GM21576 (cell line): ENCODE measurements around the gene GAGE12E.
"Not testable (repeated sequence)": the region's sequence is repeated elsewhere in the genome, so short reads cannot be mapped to it uniquely, and the experiment has no call there.

Experiments used
- ATAC-seq: cut with Tn5 transposase; IDR thresholded peaks from one replicate; pipeline ENCODE4 v1.9.1; 2021; ENCODE audit warnings: mild to moderate bottlenecking, moderate library complexity; ENCODE audit not compliant: unreplicated experiment

GAGE12E gene

GRCh38 chrX:49550989-49551388, at the start of gene GAGE12E:
Gene GAGE12E, plus strand, starts transcription at chrX:49551289. Its CDS starts 1,155 bp downstream, at chrX:49552444.
- not testable (repeated sequence) for ATAC-seq

GRCh38 chrX:49531877-49532276, 19.2 kb upstream of the GAGE12E start, which contains the start of gene GAGE12C:
Gene GAGE12C, plus strand, starts transcription at chrX:49532177. Its CDS starts 1,155 bp downstream, at chrX:49533332.
- ATAC-seq, result not testable (repeated sequence)

GRCh38 chrX:49541433-49541832, 9.7 kb upstream of the GAGE12E start, which contains the start of gene GAGE12D:
Gene GAGE12D, plus strand, starts transcription at chrX:49541733. Its CDS starts 1,155 bp downstream, at chrX:49542888.
- ATAC-seq, result not testable (repeated sequence)

- not testable (repeated sequence) for ATAC-seq
Observed at GRCh38 chrX:49560542-49560941, 9.5 kb downstream of the GAGE12E start, which contains the start of gene GAGE12F. Gene GAGE12F, plus strand, starts transcription at chrX:49560842. Its CDS starts 1,155 bp downstream, at chrX:49561997.

- not testable (repeated sequence) for ATAC-seq
Observed at GRCh38 chrX:49568728-49569127, 17.6 kb downstream of the GAGE12E start.

- ATAC-seq, result not testable (repeated sequence)
Observed at GRCh38 chrX:49569152-49569551, 18.1 kb downstream of the GAGE12E start.

- ATAC-seq, result not testable (repeated sequence)
Observed at GRCh38 chrX:49570100-49570499, 19.0 kb downstream of the GAGE12E start, which contains the start of gene GAGE12G. Gene GAGE12G, plus strand, starts transcription at chrX:49570400. Its CDS starts 1,155 bp downstream, at chrX:49571555.

- ATAC-seq, result not testable (repeated sequence)
Observed at GRCh38 chrX:49579649-49580048, 28.6 kb downstream of the GAGE12E start, which contains the start of gene GAGE12H. Gene GAGE12H, plus strand, starts transcription at chrX:49579949. Its CDS starts 1,155 bp downstream, at chrX:49581104.

GRCh38 chrX:49589196-49589595, 38.1 kb downstream of the GAGE12E start, which contains the start of gene GAGE2A:
Gene GAGE2A, plus strand, starts transcription at chrX:49589496. Its CDS starts 1,155 bp downstream, at chrX:49590651.
- ATAC-seq, result not testable (repeated sequence)

- not testable (repeated sequence) for ATAC-seq
Observed at GRCh38 chrX:49589769-49590478, 38.8 kb downstream of the GAGE12E start.

- not testable (repeated sequence) for ATAC-seq
Observed at GRCh38 chrX:49590488-49590887, 39.4 kb downstream of the GAGE12E start.

GRCh38 chrX:49598720-49599119, 47.6 kb downstream of the GAGE12E start, which contains the start of gene GAGE1:
Gene GAGE1, plus strand, starts transcription at chrX:49599020. Its CDS starts 1,155 bp downstream, at chrX:49600175.
- not testable (repeated sequence) for ATAC-seq
